Activated CD4-positive, alpha-beta T cell treated with anti-CD3 and anti-CD28 coated beads for 36 hours (primary cell): ENCODE measurements around the gene CXorf38. TPM values are rescaled to one million over a fixed set of nuclear protein-coding genes. Genes with fewer than 3 reads are reported as not detected.

Experiments
- ATAC-seq: fragments of 200-7000 bp; cut with Tn5 transposase; one replicate; pipeline ENCODE4 v1.10.0; 2021; ENCODE audit warnings: mild to moderate bottlenecking, moderate library complexity
- CTCF ChIA-PET: fragments of 350-600 bp; sonication (Branson Sonifier 250); formaldehyde crosslinking; loops from one replicate; lab custom pipeline; 2021; ENCODE audit warnings: antibody characterized with exemption; lab: Charles Lee
- POLR2A ChIA-PET: fragments of 350-600 bp; sonication (Branson Sonifier 250); formaldehyde crosslinking; loops from one replicate; lab custom pipeline; 2021; ENCODE audit warnings: antibody characterized with exemption, inconsistent platforms; lab: Charles Lee
- DNase-seq: peaks from one replicate; pipeline ENCODE4 v3.0.0-alpha.2; 2020
- H3K27ac Mint-ChIP-seq: one replicate; pipeline ENCODE4 v1.8.0; 2021; ENCODE audit warnings: mixed read lengths
- H3K27me3 Mint-ChIP-seq: one replicate; pipeline ENCODE4 v1.8.0; 2021; ENCODE audit warnings: mixed read lengths
- H3K36me3 Mint-ChIP-seq: one replicate; pipeline ENCODE4 v1.8.0; 2021; ENCODE audit warnings: low read depth, mixed read lengths
- H3K4me1 Mint-ChIP-seq: one replicate; pipeline ENCODE4 v1.8.0; 2021; ENCODE audit warnings: mixed read lengths
- H3K4me3 Mint-ChIP-seq: one replicate; pipeline ENCODE4 v1.8.0; 2021; ENCODE audit warnings: mild to moderate bottlenecking, moderate library complexity, mixed read lengths
- H3K9me3 Mint-ChIP-seq: one replicate; pipeline ENCODE4 v1.8.0; 2021; ENCODE audit warnings: low read depth, mixed read lengths
- intact Hi-C, 2 experiments: fragments of 100-400 bp; cut with DNase I in 1 of 2; cut with micrococcal nuclease in 1 of 2; formaldehyde crosslinking; loops; one replicate each; pipeline versions ENCODE4 v1.14.2 to v1.15.1; 2022 to 2024; cut with DNase I, micrococcal nuclease
- total RNA-seq, 2 experiments: library from RNA; stranded (reverse); gene quantifications; one replicate each; pipeline ENCODE4 v1.2.3, GENCODE V29; 2021

Gene CXorf38
- total RNA-seq, 2 experiments from 2014 or later: 15.8 to 20.5 TPM

GRCh38 chrX:40661489-40661888, 14.1 kb upstream of the CXorf38 start:
- Mint-ChIP-seq H3K27ac (no peak overlapping the region), H3K4me3 (no peak overlapping the region), H3K4me1 (no peaks in the 10 kb centered on the region), H3K36me3 (peaks cover 10% of the 10 kb centered on the region), H3K27me3 (no peaks in the 10 kb centered on the region), H3K9me3 (no peaks in the 10 kb centered on the region)
- ChIA-PET POLR2A (no interaction called here), CTCF (interaction anchor here (0.6 to 1.3 kb wide), 2 partner anchors 9 to 30 kb away, joined by 3 to 4 read pairs; no protein-coding TSS in a partner anchor)
- DNase-seq (no peak), ATAC-seq (no peak)
- intact Hi-C loops: no loop called here

- CTCF ChIA-PET: interaction anchor here (1.3 kb wide), 1 partner anchor 8 kb away, joined by 3 read pairs; no protein-coding TSS in a partner anchor
- intact Hi-C loops: no loop called here
- POLR2A ChIA-PET: no interaction called here
- DNase-seq: no peak
- no peak overlapping the region for H3K4me3 Mint-ChIP-seq
- peaks cover 11% of the 10 kb centered on the region for H3K36me3 Mint-ChIP-seq
- no peaks in the 10 kb centered on the region for H3K4me1 Mint-ChIP-seq
- no peaks in the 10 kb centered on the region for H3K27me3 Mint-ChIP-seq
- no peak for ATAC-seq
- H3K27ac Mint-ChIP-seq: no peak overlapping the region
- no peaks in the 10 kb centered on the region for H3K9me3 Mint-ChIP-seq
These were observed 13.0 kb upstream of the CXorf38 start for GRCh38 chrX:40660381-40660780.

- H3K27ac Mint-ChIP-seq: no peak overlapping the region
- no peaks in the 10 kb centered on the region for H3K9me3 Mint-ChIP-seq
- H3K4me1 Mint-ChIP-seq: peaks cover 2% of the 10 kb centered on the region
- no peaks in the 10 kb centered on the region for H3K27me3 Mint-ChIP-seq
- DNase-seq (no peak), ATAC-seq (no peak)
- CTCF ChIA-PET: interaction anchor here (0.6 to 4.6 kb wide), 5 partner anchors 40 to 926 kb away, joined by 3 to 68 read pairs (median 7); no protein-coding TSS in a partner anchor
- POLR2A ChIA-PET: no interaction called here
- intact Hi-C loops: loop anchor here (5.0 to 10.0 kb wide), 2 partner anchors 599 to 601 kb away; no protein-coding TSS in a partner anchor
- H3K4me3 Mint-ChIP-seq: no peak overlapping the region
- peaks cover 6% of the 10 kb centered on the region for H3K36me3 Mint-ChIP-seq
These were observed 6.2 kb upstream of the CXorf38 start for GRCh38 chrX:40653535-40653934.

DNA sequence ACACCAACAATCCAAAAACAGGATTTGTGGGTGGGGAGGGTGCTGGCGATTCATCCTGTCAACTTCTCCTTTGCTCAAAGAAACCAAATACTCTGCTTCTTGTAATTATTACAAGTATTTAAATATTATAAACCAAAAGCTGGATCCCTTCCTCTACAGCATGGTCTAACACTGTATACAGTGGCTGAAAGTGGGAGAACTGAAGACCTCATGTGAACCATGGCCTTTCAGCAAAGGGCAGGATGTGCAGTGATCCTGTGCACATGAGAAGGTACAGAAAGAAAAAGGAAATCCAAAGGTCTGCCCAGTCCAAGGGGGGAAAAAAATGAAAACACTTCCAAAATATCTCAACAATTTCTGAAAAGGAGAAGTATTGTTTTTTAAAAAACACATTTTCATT, 5.3 kb upstream of the CXorf38 start:
- no peaks in the 10 kb centered on the region for H3K27me3 Mint-ChIP-seq
- POLR2A ChIA-PET: no interaction called here
- intact Hi-C loops: loop anchor here (5.0 to 10.0 kb wide), 2 partner anchors 600 to 602 kb away; no protein-coding TSS in a partner anchor

DNA sequence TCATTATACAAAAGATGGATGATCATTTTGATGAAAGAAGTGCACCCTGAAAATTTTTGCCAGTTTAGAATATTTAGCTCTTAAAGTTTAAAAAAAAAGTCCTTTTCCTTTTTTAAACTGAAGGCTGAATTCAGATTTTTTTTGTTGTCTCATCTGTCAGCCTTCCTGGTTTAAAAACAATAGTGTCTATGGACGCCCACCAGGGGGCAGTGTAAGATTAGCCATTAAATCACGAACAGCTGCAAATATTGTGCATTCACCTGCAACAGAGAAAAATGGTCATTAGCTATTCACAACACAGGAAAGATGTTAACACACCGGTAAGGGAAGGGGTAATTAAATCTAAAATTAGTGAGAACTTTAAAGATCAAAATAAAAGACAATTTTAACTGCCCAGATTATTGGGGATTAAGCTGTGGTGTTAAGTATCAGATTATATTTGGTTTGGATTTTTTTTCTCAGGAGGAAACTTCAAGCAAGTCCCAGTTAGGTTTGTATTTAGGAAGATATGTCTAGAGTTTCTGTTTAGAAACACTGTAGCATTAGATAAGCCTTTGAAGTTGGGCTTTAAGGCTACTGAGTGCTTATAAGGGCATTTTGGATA, 4.4 kb upstream of the CXorf38 start:
- Mint-ChIP-seq H3K27ac (no peak overlapping the region), H3K9me3 (no peaks in the 10 kb centered on the region), H3K4me3 (no peak overlapping the region), H3K36me3 (peaks cover 8% of the 10 kb centered on the region), H3K4me1 (peaks cover 4% of the 10 kb centered on the region), H3K27me3 (no peaks in the 10 kb centered on the region)
- ChIA-PET POLR2A (no interaction called here), CTCF (interaction anchor here (0.6 to 4.6 kb wide), 24 partner anchors 9 to 1701 kb away, joined by 3 to 68 read pairs (median 4); partner anchors contain the start of gene MED14)
- intact Hi-C loops: loop anchor here (1.0 to 10.0 kb wide), 3 partner anchors 143 to 603 kb away; no protein-coding TSS in a partner anchor
- peak; percentile 78 for DNase-seq
- no peak for ATAC-seq

More for the DNA sequence above, 5.3 kb upstream of the CXorf38 start:
- H3K4me3 Mint-ChIP-seq: no peak overlapping the region
- peaks cover 3% of the 10 kb centered on the region for H3K4me1 Mint-ChIP-seq
- CTCF ChIA-PET: interaction anchor here (0.7 to 4.6 kb wide), 10 partner anchors 8 to 605 kb away, joined by 3 to 68 read pairs (median 4); no protein-coding TSS in a partner anchor
- ATAC-seq: no peak
- no peaks in the 10 kb centered on the region for H3K9me3 Mint-ChIP-seq
- DNase-seq: no peak
- H3K36me3 Mint-ChIP-seq: peaks cover 6% of the 10 kb centered on the region
- no peak overlapping the region for H3K27ac Mint-ChIP-seq

- CTCF ChIA-PET: interaction anchor here (1.3 to 2.3 kb wide), 2 partner anchors 89 to 102 kb away, joined by 3 to 11 read pairs; partner anchors contain the start of gene MED14
- H3K36me3 Mint-ChIP-seq: peaks cover 29% of the 10 kb centered on the region
These were observed 663 bp downstream of the CXorf38 start for GRCh38 chrX:40646489-40647306.

GRCh38 chrX:40644821-40645358, 2.5 kb downstream of the CXorf38 start:
- POLR2A ChIA-PET: no interaction called here
- intact Hi-C loops: loop anchor here (1.0 to 10.0 kb wide), 5 partner anchors 64 to 1840 kb away; partner anchors contain the start of genes ATP6AP2 (in 1 of the 2), MED14 (in 1 of the 2), MID1IP1 (in 1 of the 2) and USP9X (in 1 of the 2)
- H3K9me3 Mint-ChIP-seq: no peaks in the 10 kb centered on the region
- H3K4me3 Mint-ChIP-seq: peak overlapping the region; percentile 79
- H3K27me3 Mint-ChIP-seq: no peaks in the 10 kb centered on the region
- DNase-seq: peak; percentile 59
- peak overlapping the region; percentile 96 for H3K27ac Mint-ChIP-seq
- peak; percentile 49 for ATAC-seq
- peaks cover 29% of the 10 kb centered on the region for H3K4me1 Mint-ChIP-seq
- CTCF ChIA-PET: interaction anchor here (0.6 kb wide), 1 partner anchor 91 kb away, joined by 3 read pairs; no protein-coding TSS in a partner anchor
- peaks cover 28% of the 10 kb centered on the region for H3K36me3 Mint-ChIP-seq

More at GRCh38 chrX:40646489-40647306, 663 bp downstream of the CXorf38 start:
- peak overlapping the region; percentile 97 for H3K4me3 Mint-ChIP-seq
- peak overlapping the region; percentile 95 for H3K27ac Mint-ChIP-seq
- H3K9me3 Mint-ChIP-seq: no peaks in the 10 kb centered on the region
- POLR2A ChIA-PET: interaction anchor here (0.6 to 1.0 kb wide), 2 partner anchors 57 to 92 kb away, joined by 3 read pairs; no protein-coding TSS in a partner anchor
- intact Hi-C loops: loop anchor here (1.0 to 10.0 kb wide), 9 partner anchors 66 to 1842 kb away; partner anchors contain the start of genes ATP6AP2 (in 1 of the 2), DDX3X (in 1 of the 2), MED14 (in 1 of the 2) and MID1IP1 (in 1 of the 2)
- peaks cover 30% of the 10 kb centered on the region for H3K4me1 Mint-ChIP-seq
- peak; percentile 48 for DNase-seq
- ATAC-seq: peak; percentile 24
- no peaks in the 10 kb centered on the region for H3K27me3 Mint-ChIP-seq

GRCh38 chrX:40644176-40644575, 3.2 kb downstream of the CXorf38 start:
- no peak for ATAC-seq
- H3K9me3 Mint-ChIP-seq: no peaks in the 10 kb centered on the region
- intact Hi-C loops: loop anchor here (1.0 to 10.0 kb wide), 4 partner anchors 63 to 1839 kb away; partner anchors contain the start of genes ATP6AP2 (in 1 of the 2), MID1IP1 (in 1 of the 2) and USP9X (in 1 of the 2)
- peak overlapping the region; percentile 72 for H3K27ac Mint-ChIP-seq
- DNase-seq: no peak
- ChIA-PET CTCF (interaction anchor here (0.6 to 1.4 kb wide), 3 partner anchors 27 to 232 kb away, joined by 3 to 5 read pairs (median 3); no protein-coding TSS in a partner anchor), POLR2A (no interaction called here)
- no peaks in the 10 kb centered on the region for H3K27me3 Mint-ChIP-seq
- H3K36me3 Mint-ChIP-seq: peaks cover 28% of the 10 kb centered on the region
- peak overlapping the region; percentile 52 for H3K4me3 Mint-ChIP-seq
- H3K4me1 Mint-ChIP-seq: peaks cover 29% of the 10 kb centered on the region

GRCh38 chrX:40637687-40638086, 9.7 kb downstream of the CXorf38 start:
- no peaks in the 10 kb centered on the region for H3K27me3 Mint-ChIP-seq
- no peak overlapping the region for H3K27ac Mint-ChIP-seq
- no peaks in the 10 kb centered on the region for H3K9me3 Mint-ChIP-seq
- H3K36me3 Mint-ChIP-seq: peaks cover 37% of the 10 kb centered on the region
- ChIA-PET POLR2A (no interaction called here), CTCF (no interaction called here)
- intact Hi-C loops: no loop called here
- no peak for DNase-seq
- H3K4me1 Mint-ChIP-seq: peaks cover 20% of the 10 kb centered on the region
- no peak overlapping the region for H3K4me3 Mint-ChIP-seq
- no peak for ATAC-seq

GRCh38 chrX:40632199-40632598, 15.2 kb downstream of the CXorf38 start:
- H3K27ac Mint-ChIP-seq: peak overlapping the region; percentile 69
- H3K27me3 Mint-ChIP-seq: no peaks in the 10 kb centered on the region
- no peak overlapping the region for H3K4me3 Mint-ChIP-seq
- intact Hi-C loops: loop anchor here in 1 of 2 experiments (5.0 kb wide), 1 partner anchor 40 kb away; no protein-coding TSS in a partner anchor
- ATAC-seq: no peak
- no peaks in the 10 kb centered on the region for H3K9me3 Mint-ChIP-seq
- H3K4me1 Mint-ChIP-seq: peaks cover 7% of the 10 kb centered on the region
- H3K36me3 Mint-ChIP-seq: peaks cover 23% of the 10 kb centered on the region
- no peak for DNase-seq
- CTCF ChIA-PET: interaction anchor here (1.0 to 1.4 kb wide), 4 partner anchors 11 to 162 kb away, joined by 3 to 5 read pairs (median 4); no protein-coding TSS in a partner anchor
- POLR2A ChIA-PET: no interaction called here
